ENCODE measurements around the gene KRT20. TPM values are rescaled to one million over a fixed set of nuclear protein-coding genes. Genes with fewer than 3 reads are reported as not detected.
"Not testable (repeated sequence)": the region's sequence is repeated elsewhere in the genome, so short reads cannot be mapped to it uniquely, and the experiment has no call there.

KRT20 gene
- polyA plus RNA-seq, 3 donors, result not detected

- no peak overlapping the region for H3K4me3 Mint-ChIP-seq
- H3K27ac ChIP-seq (ENCODE audit: low read depth in 1 of 2, low read length in 2 of 2), result peak overlapping the region; percentile 56 to 87
- H3K36me3 ChIP-seq (replicated peaks in 1 of 2; ENCODE audit: control insufficient read depth in 1 of 2, insufficient read depth in 2 of 2, low read length in 2 of 2), result no peaks in the 10 kb centered on the region
- peaks cover 15 to 25% of the 10 kb centered on the region in 2 donors for H3K4me1 ChIP-seq (ENCODE audit: control insufficient read depth in 1 of 2, insufficient read depth in 2 of 2, low read length in 2 of 2)
- no peaks in the 10 kb centered on the region for H3K79me2 ChIP-seq (ENCODE audit: insufficient read depth, low read length)
- no peaks in the 10 kb centered on the region for H3K9me3 ChIP-seq (replicated peaks in 1 of 2; ENCODE audit: control insufficient read depth in 1 of 2, insufficient read depth in 1 of 2, low read length in 2 of 2)
- peaks cover 0 to 2% (median 0%) of the 10 kb centered on the region in 7 donors for H3K9me3 Mint-ChIP-seq
- peaks cover 14 to 19% (median 17%) of the 10 kb centered on the region in 3 donors for H3K27me3 Mint-ChIP-seq (ENCODE audit: low read depth in 3 of 3)
- H3K4me2 ChIP-seq (replicated peaks; ENCODE audit: extremely low read depth, low read length, poor library complexity, severe bottlenecking), result no peak overlapping the region
- H3K4me1 Mint-ChIP-seq, result peaks cover 14% of the 10 kb centered on the region
- H3K36me3 Mint-ChIP-seq, result peaks cover 2 to 4% of the 10 kb centered on the region in 2 donors
- peak overlapping the region; percentile 85 to 93 (median 89) for H3K27ac Mint-ChIP-seq
- intact Hi-C loops (cut with micrococcal nuclease), result no loop called here
- H3K4me3 ChIP-seq (replicated peaks in 1 of 3; ENCODE audit: low read depth in 2 of 3, low read length in 3 of 3), result no peak overlapping the region
- no peak for TF ChIP-seq CTCF (IDR thresholded peaks at IDR 0.05)
- H3K9ac ChIP-seq (ENCODE audit: insufficient read depth, low read length, poor library complexity, severe bottlenecking), result peak overlapping the region; percentile 24
- 0% methylated on average over 1 of the region's 2 CpGs for WGBS (ENCODE audit: insufficient coverage)
- H3K27me3 ChIP-seq (ENCODE audit: control insufficient read depth in 2 of 2, insufficient read depth in 2 of 2, low read length in 2 of 2), result peaks cover 8 to 12% of the 10 kb centered on the region in 2 donors
- peak; percentile 86 to 94 (median 92) for DNase-seq
- H4K20me1 ChIP-seq (ENCODE audit: insufficient read depth, low read length), result no peaks in the 10 kb centered on the region
- H2AFZ ChIP-seq (ENCODE audit: insufficient read depth, low read depth, low read length, poor library complexity, severe bottlenecking), result no peak overlapping the region
Observed at GRCh38 chr17:40922239-40922638, 37.2 kb upstream of the KRT20 start.

- intact Hi-C loops (cut with micrococcal nuclease), result no loop called here
- 100% methylated on average over 1 of the region's 2 CpGs for WGBS (ENCODE audit: insufficient coverage)
- no peak overlapping the region for H3K4me3 ChIP-seq (replicated peaks in 1 of 3; ENCODE audit: low read depth in 2 of 3, low read length in 3 of 3)
- peaks cover 27 to 36% of the 10 kb centered on the region in 2 donors for H3K4me1 ChIP-seq (ENCODE audit: control insufficient read depth in 1 of 2, insufficient read depth in 2 of 2, low read length in 2 of 2)
- H3K4me2 ChIP-seq (replicated peaks; ENCODE audit: extremely low read depth, low read length, poor library complexity, severe bottlenecking), result no peak overlapping the region
- no peaks in the 10 kb centered on the region for H3K79me2 ChIP-seq (ENCODE audit: insufficient read depth, low read length)
- no peak for TF ChIP-seq CTCF (IDR thresholded peaks at IDR 0.05)
- H3K4me3 Mint-ChIP-seq, result no peak overlapping the region
- H2AFZ ChIP-seq (ENCODE audit: insufficient read depth, low read depth, low read length, poor library complexity, severe bottlenecking), result no peak overlapping the region
- H3K36me3 ChIP-seq (replicated peaks in 1 of 2; ENCODE audit: control insufficient read depth in 1 of 2, insufficient read depth in 2 of 2, low read length in 2 of 2), result no peaks in the 10 kb centered on the region
- peak overlapping the region in 3 of 7 donors; percentile 6 to 93 (median 85) for H3K27ac Mint-ChIP-seq
- H3K9me3 ChIP-seq (replicated peaks in 1 of 2; ENCODE audit: control insufficient read depth in 1 of 2, insufficient read depth in 1 of 2, low read length in 2 of 2), result no peaks in the 10 kb centered on the region
- no peaks in the 10 kb centered on the region for H4K20me1 ChIP-seq (ENCODE audit: insufficient read depth, low read length)
- H3K27me3 Mint-ChIP-seq (ENCODE audit: low read depth in 3 of 3), result peaks cover 7 to 13% (median 9%) of the 10 kb centered on the region in 3 donors
- H3K27ac ChIP-seq (ENCODE audit: low read depth in 1 of 2, low read length in 2 of 2), result peak overlapping the region in 1 of 2 donors; percentile 87
- peaks cover 5 to 12% of the 10 kb centered on the region in 2 donors for H3K27me3 ChIP-seq (ENCODE audit: control insufficient read depth in 2 of 2, insufficient read depth in 2 of 2, low read length in 2 of 2)
- H3K36me3 Mint-ChIP-seq, result peaks cover 2 to 4% of the 10 kb centered on the region in 2 donors
- peaks cover 20% of the 10 kb centered on the region for H3K4me1 Mint-ChIP-seq
- peaks cover 0 to 2% (median 0%) of the 10 kb centered on the region in 7 donors for H3K9me3 Mint-ChIP-seq
- DNase-seq, result no peak
- H3K9ac ChIP-seq (ENCODE audit: insufficient read depth, low read length, poor library complexity, severe bottlenecking), result no peak overlapping the region
Observed at GRCh38 chr17:40921026-40921425, 36.0 kb upstream of the KRT20 start.

GRCh38 chr17:40917116-40917515 lies 32.1 kb upstream of the KRT20 start:
- H3K27ac ChIP-seq (ENCODE audit: low read depth in 1 of 2, low read length in 2 of 2); H3K36me3 ChIP-seq (replicated peaks in 1 of 2; ENCODE audit: control insufficient read depth in 1 of 2, insufficient read depth in 2 of 2, low read length in 2 of 2); H3K36me3 Mint-ChIP-seq; H3K27me3 Mint-ChIP-seq (ENCODE audit: low read depth in 3 of 3); H4K20me1 ChIP-seq (ENCODE audit: insufficient read depth, low read length); H3K4me3 Mint-ChIP-seq; H3K4me2 ChIP-seq (replicated peaks; ENCODE audit: extremely low read depth, low read length, poor library complexity, severe bottlenecking); H3K9me3 Mint-ChIP-seq; H3K9ac ChIP-seq (ENCODE audit: insufficient read depth, low read length, poor library complexity, severe bottlenecking); H3K4me3 ChIP-seq (replicated peaks in 1 of 3; ENCODE audit: low read depth in 2 of 3, low read length in 3 of 3); H3K9me3 ChIP-seq (replicated peaks in 1 of 2; ENCODE audit: control insufficient read depth in 1 of 2, insufficient read depth in 1 of 2, low read length in 2 of 2); H3K27me3 ChIP-seq (ENCODE audit: control insufficient read depth in 2 of 2, insufficient read depth in 2 of 2, low read length in 2 of 2); H3K79me2 ChIP-seq (ENCODE audit: insufficient read depth, low read length); H2AFZ ChIP-seq (ENCODE audit: insufficient read depth, low read depth, low read length, poor library complexity, severe bottlenecking): not testable (repeated sequence)
- DNase-seq, result peak in 1 of 3 donors; percentile 10
- intact Hi-C loops (cut with micrococcal nuclease), result loop anchor here in 1 of 2 donors (10.0 kb wide), 1 partner anchor 588 kb away; the partner anchor contains the start of gene KRT13
- Mint-ChIP-seq H3K4me1 (peaks cover 45% of the 10 kb centered on the region), H3K27ac (peak overlapping the region in 1 of 7 donors; percentile 30)
- WGBS (ENCODE audit: insufficient coverage), result no CpG with 5 or more reads among the region's 2 CpGs
- peaks cover 56 to 66% of the 10 kb centered on the region in 2 donors for H3K4me1 ChIP-seq (ENCODE audit: control insufficient read depth in 1 of 2, insufficient read depth in 2 of 2, low read length in 2 of 2)
